Sigmoid colon (tissue), 7 donors: ENCODE data around the gene CRIP3. TPM values are rescaled to one million over a fixed set of nuclear protein-coding genes. Genes with fewer than 3 reads are reported as not detected.
A peak's percentile ranks its signal among the peaks of the same experiment; 100 is the strongest.
"Not testable (repeated sequence)": the region's sequence is repeated elsewhere in the genome, so short reads cannot be mapped to it uniquely, and the experiment has no call there.

Source experiments
- DNase-seq: peaks from one replicate; pipeline ENCODE4 v3.0.0-alpha.2; 2019
- H3K27ac ChIP-seq, 4 donors: fragments of 200-600 bp; sonication (generic); one replicate each; pipeline ENCODE4 v1.5.1; 2016 to 2019; ENCODE audit warnings: mild to moderate bottlenecking in 1 of 4
- H3K27me3 ChIP-seq, 3 donors: fragments of 200-600 bp; sonication (generic); one replicate each; pipeline ENCODE4 v1.5.1; 2019; ENCODE audit warnings: mild to moderate bottlenecking in 1 of 3
- H3K36me3 ChIP-seq, 4 donors: fragments of 200-600 bp; sonication (generic); one replicate each; pipeline ENCODE4 v1.5.1; 2016 to 2019
- H3K4me1 ChIP-seq, 4 donors: fragments of 200-600 bp; sonication (generic); one replicate each; pipeline ENCODE4 v1.5.1; 2017 to 2019
- H3K4me3 ChIP-seq, 4 donors: fragments of 200-600 bp; sonication (generic); one replicate each; pipeline ENCODE4 v1.5.1; 2017 to 2019; ENCODE audit warnings: mild to moderate bottlenecking in 2 of 4, moderate library complexity in 1 of 4
- H3K9me3 ChIP-seq, 4 donors: fragments of 200-600 bp in 3 of 4; sonication (generic) in 3 of 4; one replicate each; pipeline versions ENCODE4 v1.5.1 to v1.6.1; 2013 to 2019
- CTCF ChIP-seq, 4 experiments: fragments of 450-650 bp in 3 of 4; fragments of 200-600 bp in 1 of 4; IDR thresholded peaks; one replicate each; pipeline ENCODE4 v1.5.1; 2016 to 2019; ENCODE audit warnings: antibody characterized with exemption in 4 of 4, mild to moderate bottlenecking in 3 of 4, moderate library complexity in 2 of 4
- EP300 ChIP-seq, 4 donors: sonication (generic); formaldehyde crosslinking; IDR thresholded peaks; one replicate each; pipeline ENCODE4 v1.6.1; 2017; ENCODE audit warnings: antibody characterized with exemption in 4 of 4
- POLR2A ChIP-seq, 2 donors: fragments of 450-650 bp; IDR thresholded peaks; one replicate each; pipeline ENCODE4 v1.6.1; 2016; ENCODE audit warnings: antibody characterized with exemption in 2 of 2, mild to moderate bottlenecking in 2 of 2, moderate library complexity in 2 of 2
- POLR2AphosphoS5 ChIP-seq, 4 donors: sonication (generic); formaldehyde crosslinking; IDR thresholded peaks; one replicate each; pipeline ENCODE4 v1.6.1; 2017; ENCODE audit warnings: antibody characterized with exemption in 4 of 4
- WGBS, 2 donors: extraction: QIAGEN DNeasy Blood & Tissue Kit; methylation state at CpG; one replicate each; pipeline ENCODE4 v1.1.7; 2013; 5-methylcytosine and 5-hydroxymethylcytosine counted together
- intact Hi-C: fragments of 100-400 bp; cut with DNase I; formaldehyde crosslinking; loops from one replicate; pipeline ENCODE4 v1.15.1; 2023
- polyA plus RNA-seq, 3 donors: library from polyadenylated mRNA; stranded (reverse); fragments of 200-250 nt; gene quantifications; one replicate each; pipeline ENCODE4 v1.2.3, GENCODE V29; 2013
- total RNA-seq, 4 donors: library from RNA; depleted of rRNA; stranded (reverse); fragments of >200 nt; gene quantifications; one replicate each; pipeline ENCODE4 v1.1.0, GENCODE V29; 2016
- donor health status: healthy with polysubstance abuse.
- donor health status: Bipolar disorder and iron deficiency.
- donor health status: healthy.

CRIP3 gene, protein sequence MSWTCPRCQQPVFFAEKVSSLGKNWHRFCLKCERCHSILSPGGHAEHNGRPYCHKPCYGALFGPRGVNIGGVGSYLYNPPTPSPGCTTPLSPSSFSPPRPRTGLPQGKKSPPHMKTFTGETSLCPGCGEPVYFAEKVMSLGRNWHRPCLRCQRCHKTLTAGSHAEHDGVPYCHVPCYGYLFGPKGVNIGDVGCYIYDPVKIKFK
- total RNA-seq (not detected), polyA plus RNA-seq (1 to 10 TPM in 1 of 3 donors, not detected in 2; 5.2 TPM)

GRCh38 chr6:43308101-43308989 lies at the start of gene CRIP3:
TSS of gene CRIP3 (minus strand) at chr6:43308826. CDS start at chr6:43308792, 34 bp downstream.
- Histone ChIP-seq H3K4me1 (peaks cover 0 to 13% (median 8%) of the 10 kb centered on the region in 4 donors), H3K27ac (no peak within 1 kb of the TSS), H3K4me3 (peak within 1 kb of the TSS in 3 of 4 donors; percentile 19 to 33 (median 33)), H3K36me3 (no peaks in the 10 kb centered on the region), H3K9me3 (no peaks in the 10 kb centered on the region), H3K27me3 (peaks cover 0 to 22% (median 0%) of the 10 kb centered on the region in 3 donors)
- 12 to 40% methylated on average over 39 of the region's 39 CpGs for WGBS, 2 donors
- no peak for DNase-seq
- no peak for TF ChIP-seq POLR2AphosphoS5 (IDR thresholded peaks at IDR 0.05)
- TF ChIP-seq POLR2A (IDR thresholded peaks at IDR 0.05) = no peak
- no peak for TF ChIP-seq EP300 (IDR thresholded peaks at IDR 0.05)
- no peak for TF ChIP-seq CTCF (IDR thresholded peaks at IDR 0.05)
- intact Hi-C loops = no loop called here

GRCh38 chr6:43355862-43356590 lies 47.4 kb upstream of the CRIP3 start:
- Histone ChIP-seq H3K36me3 (peaks cover 13 to 83% (median 21%) of the 10 kb centered on the region in 4 donors), H3K4me3 (no peak overlapping the region), H3K4me1 (no peaks in the 10 kb centered on the region), H3K27ac (no peak overlapping the region), H3K9me3 (no peaks in the 10 kb centered on the region), H3K27me3 (no peaks in the 10 kb centered on the region)
- DNase-seq = no peak
- TF ChIP-seq POLR2A (IDR thresholded peaks at IDR 0.05) (no peak), CTCF (IDR thresholded peaks at IDR 0.05) (peak in 1 of 4 experiments; percentile 14), EP300 (IDR thresholded peaks at IDR 0.05) (no peak)
- whole genome bisulfite sequencing, 2 donors = 92 to 93% methylated on average over 2 of the region's 2 CpGs
- intact Hi-C loops = no loop called here

GRCh38 chr6:43351951-43352350 lies 43.3 kb upstream of the CRIP3 start:
- H3K27me3 ChIP-seq, H3K9me3 ChIP-seq, H3K27ac ChIP-seq, H3K4me1 ChIP-seq, DNase-seq, H3K4me3 ChIP-seq, intact Hi-C loops: not testable (repeated sequence)
- H3K36me3 ChIP-seq = peaks cover 23 to 91% (median 32%) of the 10 kb centered on the region in 4 donors
- 94 to 96% methylated on average over 5 of the region's 5 CpGs for WGBS, 2 donors

- Histone ChIP-seq H3K4me1 (no peaks in the 10 kb centered on the region), H3K27ac (no peak overlapping the region), H3K4me3 (no peak overlapping the region), H3K27me3 (no peaks in the 10 kb centered on the region), H3K36me3 (peaks cover 30 to 95% (median 32%) of the 10 kb centered on the region in 4 donors), H3K9me3 (no peaks in the 10 kb centered on the region)
- no peak for DNase-seq
- 94 to 96% methylated on average over 3 of the region's 3 CpGs for WGBS, 2 donors
- intact Hi-C loops = no loop called here
- TF ChIP-seq POLR2A (IDR thresholded peaks at IDR 0.05) = no peak
- TF ChIP-seq CTCF (IDR thresholded peaks at IDR 0.05) = no peak
- no peak for TF ChIP-seq POLR2AphosphoS5 (IDR thresholded peaks at IDR 0.05)
- TF ChIP-seq EP300 (IDR thresholded peaks at IDR 0.05) = no peak
Measured at GRCh38 chr6:43347444-43347843, 38.8 kb upstream of the CRIP3 start.

DNA sequence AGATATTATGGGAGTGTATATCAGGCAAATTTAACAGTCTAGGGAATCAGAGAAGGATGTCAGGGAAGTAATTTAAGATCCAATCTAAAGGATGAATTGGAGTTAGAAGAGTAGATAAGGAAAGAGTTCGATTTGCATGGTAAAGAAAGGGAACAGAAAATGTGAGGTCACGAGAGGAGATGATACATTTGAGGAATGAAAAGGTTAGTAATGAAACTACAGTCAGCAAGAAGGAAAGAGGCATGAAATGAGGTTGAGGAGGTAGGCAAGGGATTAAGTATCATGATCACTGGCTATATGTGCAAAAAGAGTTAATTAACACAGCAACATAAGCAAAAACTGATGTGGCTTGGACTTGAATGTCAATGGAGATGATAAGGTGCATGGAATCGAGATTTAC lies 38.4 kb upstream of the CRIP3 start:
- no peak overlapping the region for H3K4me3 ChIP-seq
- no peaks in the 10 kb centered on the region for H3K4me1 ChIP-seq
- no peaks in the 10 kb centered on the region for H3K27me3 ChIP-seq
- H3K27ac ChIP-seq = no peak overlapping the region
- H3K36me3 ChIP-seq = peaks cover 31 to 95% (median 36%) of the 10 kb centered on the region in 4 donors
- no peak for DNase-seq
- intact Hi-C loops = no loop called here
- no peaks in the 10 kb centered on the region for H3K9me3 ChIP-seq
- TF ChIP-seq EP300 (IDR thresholded peaks at IDR 0.05) (no peak), CTCF (IDR thresholded peaks at IDR 0.05) (no peak), POLR2AphosphoS5 (IDR thresholded peaks at IDR 0.05) (no peak), POLR2A (IDR thresholded peaks at IDR 0.05) (no peak)
- 77 to 83% methylated on average over 3 of the region's 3 CpGs for WGBS, 2 donors

- H3K4me1 ChIP-seq, H3K27me3 ChIP-seq, H3K27ac ChIP-seq, DNase-seq, H3K4me3 ChIP-seq, H3K9me3 ChIP-seq, intact Hi-C loops: not testable (repeated sequence)
- H3K36me3 ChIP-seq = peaks cover 31 to 96% (median 42%) of the 10 kb centered on the region in 4 donors
- 96 to 97% methylated on average over 11 of the region's 11 CpGs for WGBS, 2 donors
Measured at GRCh38 chr6:43346243-43346642, 37.6 kb upstream of the CRIP3 start.
